Tibial nerve (tissue), 4 donors: ENCODE results near the gene SYNDIG1L. TPM values are rescaled to one million over a fixed set of nuclear protein-coding genes. Genes with fewer than 3 reads are reported as not detected.
A peak's percentile ranks its signal among the peaks of the same experiment; 100 is the strongest.

Source experiments
- DNase-seq, 2 donors: peaks; one replicate each; pipeline ENCODE4 v3.0.0-alpha.2; 2019; ENCODE audit warnings: low spot score in 2 of 2
- H3K27ac ChIP-seq, 4 donors: fragments of 200-600 bp; sonication (generic) in 3 of 4; one replicate each; pipeline ENCODE4 v1.5.1; 2017 to 2019; ENCODE audit warnings: mild to moderate bottlenecking in 1 of 4
- H3K27me3 ChIP-seq, 2 donors: fragments of 200-600 bp; sonication (generic) in 1 of 2; one replicate each; pipeline versions ENCODE4 v1.5.1 to v1.6.0; 2017 to 2019
- H3K36me3 ChIP-seq, 3 donors: fragments of 200-600 bp; sonication (generic); one replicate each; pipeline ENCODE4 v1.5.1; 2018 to 2019
- H3K4me1 ChIP-seq, 4 donors: fragments of 200-600 bp; sonication (generic) in 3 of 4; one replicate each; pipeline ENCODE4 v1.5.1; 2017 to 2019
- H3K4me3 ChIP-seq, 4 donors: fragments of 200-600 bp; sonication (generic) in 3 of 4; one replicate each; pipeline ENCODE4 v1.5.1; 2017 to 2019; ENCODE audit warnings: mild to moderate bottlenecking in 1 of 4, moderate library complexity in 1 of 4
- H3K9me3 ChIP-seq, 4 donors: fragments of 200-600 bp; sonication (generic) in 3 of 4; one replicate each; pipeline ENCODE4 v1.5.1; 2017 to 2019
- CTCF ChIP-seq, 5 experiments: fragments of 200-600 bp in 3 of 5; fragments of 450-650 bp in 2 of 5; sonication (generic) in 3 of 5; IDR thresholded peaks; one replicate each; pipeline ENCODE4 v1.5.1; 2016 to 2019; ENCODE audit warnings: antibody characterized with exemption in 5 of 5, mild to moderate bottlenecking in 3 of 5, moderate library complexity in 2 of 5
- EP300 ChIP-seq, 2 donors: sonication (generic); formaldehyde crosslinking; IDR thresholded peaks; one replicate each; pipeline ENCODE4 v1.6.1; 2017; ENCODE audit warnings: antibody characterized with exemption in 2 of 2, mild to moderate bottlenecking in 1 of 2
- POLR2A ChIP-seq, 2 donors: fragments of 450-650 bp; IDR thresholded peaks; one replicate each; pipeline ENCODE4 v1.6.1; 2017; ENCODE audit warnings: antibody characterized with exemption in 2 of 2, mild to moderate bottlenecking in 2 of 2, moderate library complexity in 2 of 2
- WGBS, 2 donors: methylation state at CpG; one replicate each; pipeline ENCODE4 v1.1.5; 2018; 5-methylcytosine and 5-hydroxymethylcytosine counted together
- total RNA-seq, 4 donors: library from RNA; depleted of rRNA; stranded (reverse); fragments of >200 nt; gene quantifications; one replicate each; pipeline ENCODE4 v1.1.0, GENCODE V29; 2016

SYNDIG1L gene
- total RNA-seq, 4 donors from 2014 or later, result not detected

- TF ChIP-seq POLR2A (IDR thresholded peaks at IDR 0.05), result no peak
- no peak for TF ChIP-seq CTCF (IDR thresholded peaks at IDR 0.05)
- TF ChIP-seq EP300 (IDR thresholded peaks at IDR 0.05), result no peak
- H3K36me3 ChIP-seq, result peaks cover 0 to 34% (median 0%) of the 10 kb centered on the region in 3 donors
- H3K4me3 ChIP-seq, result no peak overlapping the region
- peaks cover 0 to 29% (median 0%) of the 10 kb centered on the region in 4 donors for H3K4me1 ChIP-seq
- no peak for DNase-seq
- WGBS, 2 donors, result 89 to 92% methylated on average over 3 of the region's 3 CpGs
- H3K9me3 ChIP-seq, result no peaks in the 10 kb centered on the region
- no peaks in the 10 kb centered on the region for H3K27me3 ChIP-seq
- H3K27ac ChIP-seq, result peak overlapping the region in 1 of 4 donors; percentile 39
Measured at GRCh38 chr14:74468513-74468912, 42.5 kb upstream of the SYNDIG1L start.

- 90 to 100% methylated on average over 2 of the region's 2 CpGs for WGBS, 2 donors
- H3K27ac ChIP-seq, result no peak overlapping the region
- DNase-seq, result no peak
- H3K27me3 ChIP-seq, result no peaks in the 10 kb centered on the region
- H3K36me3 ChIP-seq, result peaks cover 0 to 12% (median 0%) of the 10 kb centered on the region in 3 donors
- peaks cover 0 to 21% (median 0%) of the 10 kb centered on the region in 4 donors for H3K4me1 ChIP-seq
- no peak for TF ChIP-seq CTCF (IDR thresholded peaks at IDR 0.05)
- no peak for TF ChIP-seq POLR2A (IDR thresholded peaks at IDR 0.05)
- no peak for TF ChIP-seq EP300 (IDR thresholded peaks at IDR 0.05)
- H3K9me3 ChIP-seq, result no peaks in the 10 kb centered on the region
- H3K4me3 ChIP-seq, result no peak overlapping the region
Measured at GRCh38 chr14:74465335-74465734, 39.3 kb upstream of the SYNDIG1L start.

- 79 to 97% methylated on average over 3 of the region's 3 CpGs for WGBS, 2 donors
Measured at GRCh38 chr14:74464785-74465184, 38.8 kb upstream of the SYNDIG1L start.

GRCh38 chr14:74463697-74464096, 37.7 kb upstream of the SYNDIG1L start:
- H3K4me3 ChIP-seq, result no peak overlapping the region
- H3K27ac ChIP-seq, result no peak overlapping the region
- no peak for DNase-seq
- TF ChIP-seq EP300 (IDR thresholded peaks at IDR 0.05), result no peak
- no peak for TF ChIP-seq CTCF (IDR thresholded peaks at IDR 0.05)
- TF ChIP-seq POLR2A (IDR thresholded peaks at IDR 0.05), result no peak
- H3K4me1 ChIP-seq, result peaks cover 0 to 6% (median 0%) of the 10 kb centered on the region in 4 donors
- H3K27me3 ChIP-seq, result no peaks in the 10 kb centered on the region
- no peaks in the 10 kb centered on the region for H3K9me3 ChIP-seq
- 83% methylated on average over 5 of the region's 5 CpGs for WGBS, 2 donors
- H3K36me3 ChIP-seq, result peaks cover 0 to 12% (median 0%) of the 10 kb centered on the region in 3 donors

More at GRCh38 chr14:74464785-74465184, 38.8 kb upstream of the SYNDIG1L start:
- H3K27ac ChIP-seq, result no peak overlapping the region
- peaks cover 0 to 12% (median 0%) of the 10 kb centered on the region in 3 donors for H3K36me3 ChIP-seq
- H3K4me1 ChIP-seq, result peaks cover 0 to 15% (median 0%) of the 10 kb centered on the region in 4 donors
- no peaks in the 10 kb centered on the region for H3K9me3 ChIP-seq
- TF ChIP-seq CTCF (IDR thresholded peaks at IDR 0.05) (no peak), EP300 (IDR thresholded peaks at IDR 0.05) (no peak), POLR2A (IDR thresholded peaks at IDR 0.05) (no peak)
- H3K4me3 ChIP-seq, result no peak overlapping the region
- DNase-seq, result no peak
- no peaks in the 10 kb centered on the region for H3K27me3 ChIP-seq

GRCh38 chr14:74462993-74463392, 37.0 kb upstream of the SYNDIG1L start:
- Histone ChIP-seq H3K4me1 (no peaks in the 10 kb centered on the region), H3K4me3 (no peak overlapping the region), H3K27ac (no peak overlapping the region), H3K36me3 (peaks cover 0 to 9% (median 0%) of the 10 kb centered on the region in 3 donors), H3K9me3 (no peaks in the 10 kb centered on the region), H3K27me3 (no peaks in the 10 kb centered on the region)
- 89 to 92% methylated on average over 3 of the region's 3 CpGs for WGBS, 2 donors
- TF ChIP-seq CTCF (IDR thresholded peaks at IDR 0.05) (no peak), POLR2A (IDR thresholded peaks at IDR 0.05) (no peak), EP300 (IDR thresholded peaks at IDR 0.05) (no peak)
- DNase-seq, result no peak
